Measurements from ENCODE around the gene TICAM2.
A peak's percentile ranks its signal among the peaks of the same experiment; 100 is the strongest.

TICAM2 gene

GRCh38 chr5:115629903-115630302 is 27.6 kb upstream of the TICAM2 start:
- Histone ChIP-seq H3K9me3 (ENCODE audit: insufficient read depth, low read length, severe bottlenecking) (no peaks in the 10 kb centered on the region), H3K9ac (ENCODE audit: low read depth, low read length) (no peak overlapping the region), H3K4me1 (ENCODE audit: insufficient read depth, low read length) (peaks cover 27% of the 10 kb centered on the region), H3K27me3 (ENCODE audit: insufficient read depth, low read length, poor library complexity) (no peaks in the 10 kb centered on the region), H2AFZ (ENCODE audit: low read depth, low read length) (no peak overlapping the region), H3K79me2 (ENCODE audit: insufficient read depth, low read length) (peaks cover 20% of the 10 kb centered on the region), H3K4me3 (ENCODE audit: low read depth in 1 of 2, low read length in 2 of 2) (no peak overlapping the region), H3K27ac (ENCODE audit: low read length) (no peak overlapping the region), H3K4me2 (ENCODE audit: insufficient read depth, low read length) (no peak overlapping the region), H4K20me1 (ENCODE audit: insufficient read depth, low read length) (no peaks in the 10 kb centered on the region), H3K36me3 (ENCODE audit: insufficient read depth, low read length) (no peaks in the 10 kb centered on the region; the same call in 1 of the 2 replicates)
- ATAC-seq (ENCODE audit: insufficient read depth, low read depth) (no peak), DNase-seq (no peak)
- TF ChIP-seq, protein P1, sequence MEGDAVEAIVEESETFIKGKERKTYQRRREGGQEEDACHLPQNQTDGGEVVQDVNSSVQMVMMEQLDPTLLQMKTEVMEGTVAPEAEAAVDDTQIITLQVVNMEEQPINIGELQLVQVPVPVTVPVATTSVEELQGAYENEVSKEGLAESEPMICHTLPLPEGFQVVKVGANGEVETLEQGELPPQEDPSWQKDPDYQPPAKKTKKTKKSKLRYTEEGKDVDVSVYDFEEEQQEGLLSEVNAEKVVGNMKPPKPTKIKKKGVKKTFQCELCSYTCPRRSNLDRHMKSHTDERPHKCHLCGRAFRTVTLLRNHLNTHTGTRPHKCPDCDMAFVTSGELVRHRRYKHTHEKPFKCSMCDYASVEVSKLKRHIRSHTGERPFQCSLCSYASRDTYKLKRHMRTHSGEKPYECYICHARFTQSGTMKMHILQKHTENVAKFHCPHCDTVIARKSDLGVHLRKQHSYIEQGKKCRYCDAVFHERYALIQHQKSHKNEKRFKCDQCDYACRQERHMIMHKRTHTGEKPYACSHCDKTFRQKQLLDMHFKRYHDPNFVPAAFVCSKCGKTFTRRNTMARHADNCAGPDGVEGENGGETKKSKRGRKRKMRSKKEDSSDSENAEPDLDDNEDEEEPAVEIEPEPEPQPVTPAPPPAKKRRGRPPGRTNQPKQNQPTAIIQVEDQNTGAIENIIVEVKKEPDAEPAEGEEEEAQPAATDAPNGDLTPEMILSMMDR (IDR thresholded peaks at IDR 0.05; ENCODE audit: borderline replicate concordance, extremely low read depth, low read length, poor library complexity, severe bottlenecking), result no peak
- no peak for TF ChIP-seq EZH2 (IDR thresholded peaks at IDR 0.05; ENCODE audit: borderline replicate concordance, low read depth, low read length, severe bottlenecking)

- Histone ChIP-seq H4K20me1 (ENCODE audit: insufficient read depth, low read length) (peaks cover 23% of the 10 kb centered on the region; the same call in 1 of the 2 replicates), H3K4me3 (ENCODE audit: low read depth in 1 of 2, low read length in 2 of 2) (peak overlapping the region in 1 of 2 experiments; percentile 84; a peak in 1 of 4 replicates), H3K27ac (ENCODE audit: low read length) (no peak overlapping the region), H3K27me3 (ENCODE audit: insufficient read depth, low read length, poor library complexity) (no peaks in the 10 kb centered on the region), H2AFZ (ENCODE audit: low read depth, low read length) (peak overlapping the region; percentile 82; the same call in 1 of the 2 replicates), H3K9me3 (ENCODE audit: insufficient read depth, low read length, severe bottlenecking) (no peaks in the 10 kb centered on the region), H3K9ac (ENCODE audit: low read depth, low read length) (peak overlapping the region; percentile 95), H3K36me3 (ENCODE audit: insufficient read depth, low read length) (peaks cover 13% of the 10 kb centered on the region), H3K4me1 (ENCODE audit: insufficient read depth, low read length) (peaks cover 40% of the 10 kb centered on the region), H3K79me2 (ENCODE audit: insufficient read depth, low read length) (peaks cover 45% of the 10 kb centered on the region), H3K4me2 (ENCODE audit: insufficient read depth, low read length) (peak overlapping the region; percentile 85)
- TF ChIP-seq, protein P1 (IDR thresholded peaks at IDR 0.05; ENCODE audit: borderline replicate concordance, extremely low read depth, low read length, poor library complexity, severe bottlenecking), result no peak
- TF ChIP-seq EZH2 (IDR thresholded peaks at IDR 0.05; ENCODE audit: borderline replicate concordance, low read depth, low read length, severe bottlenecking), result no peak
- no peak for ATAC-seq (ENCODE audit: insufficient read depth, low read depth)
- DNase-seq, result no peak
Observed at GRCh38 chr5:115627295-115627865, 25.1 kb upstream of the TICAM2 start.

GRCh38 chr5:115626445-115626823 is 24.2 kb upstream of the TICAM2 start:
- H3K79me2 ChIP-seq (ENCODE audit: insufficient read depth, low read length), result peaks cover 55% of the 10 kb centered on the region
- H4K20me1 ChIP-seq (ENCODE audit: insufficient read depth, low read length), result peaks cover 32% of the 10 kb centered on the region; the same call in 1 of the 2 replicates
- no peak for DNase-seq
- peak overlapping the region; percentile 85 for H3K4me2 ChIP-seq (ENCODE audit: insufficient read depth, low read length)
- H3K36me3 ChIP-seq (ENCODE audit: insufficient read depth, low read length), result peaks cover 20% of the 10 kb centered on the region
- H3K27me3 ChIP-seq (ENCODE audit: insufficient read depth, low read length, poor library complexity), result no peaks in the 10 kb centered on the region
- peak overlapping the region; percentile 95 for H3K9ac ChIP-seq (ENCODE audit: low read depth, low read length)
- peak overlapping the region; percentile 59 to 84 for H3K4me3 ChIP-seq (ENCODE audit: low read depth in 1 of 2, low read length in 2 of 2)
- peak overlapping the region; percentile 85 for H3K27ac ChIP-seq (ENCODE audit: low read length)
- ATAC-seq (ENCODE audit: insufficient read depth, low read depth), result peak; percentile 47
- no peaks in the 10 kb centered on the region for H3K9me3 ChIP-seq (ENCODE audit: insufficient read depth, low read length, severe bottlenecking)
- H3K4me1 ChIP-seq (ENCODE audit: insufficient read depth, low read length), result peaks cover 41% of the 10 kb centered on the region
- TF ChIP-seq EZH2 (IDR thresholded peaks at IDR 0.05; ENCODE audit: borderline replicate concordance, low read depth, low read length, severe bottlenecking), result no peak
- TF ChIP-seq, protein P1 (IDR thresholded peaks at IDR 0.05; ENCODE audit: borderline replicate concordance, extremely low read depth, low read length, poor library complexity, severe bottlenecking), result no peak
- H2AFZ ChIP-seq (ENCODE audit: low read depth, low read length), result peak overlapping the region; percentile 82

All from DND-41 (cell line).